PFSK-1 (cell line): Measurements from ENCODE around the gene MAOA.

Experiments used
- FOXP2 ChIP-seq: optimal IDR thresholded peaks from 2 replicates; pipeline ENCODE3; 2011; ENCODE audit warnings: borderline replicate concordance, control low read depth, inconsistent platforms; ENCODE audit not compliant: insufficient read depth; ENCODE audit errors: extremely low read length, extremely low read depth
- POLR2AphosphoS5 ChIP-seq: IDR thresholded peaks from 2 replicates; pipeline ENCODE4 v1.6.1; 2012; ENCODE audit warnings: low read depth, mild to moderate bottlenecking, control low read depth, low read length, moderate library complexity
- REST ChIP-seq, 2 experiments: IDR thresholded peaks; 2 replicates each; pipeline versions ENCODE4 v1.6.1 to v1.8.0; 2011 to 2012; ENCODE audit warnings: low read depth in 2 of 2, low read length in 2 of 2, control low read depth in 1 of 2, inconsistent platforms in 1 of 2, mild to moderate bottlenecking in 1 of 2, moderate library complexity in 1 of 2; ENCODE audit not compliant: insufficient read depth in 1 of 2
- SIN3A ChIP-seq: IDR thresholded peaks from 2 replicates; pipeline ENCODE4 v1.6.1; 2012; ENCODE audit warnings: mild to moderate bottlenecking, low read length, moderate library complexity, borderline replicate concordance; ENCODE audit not compliant: insufficient read depth
- TAF1 ChIP-seq: IDR thresholded peaks from 2 replicates; pipeline ENCODE4 v1.6.1; 2012; ENCODE audit warnings: low read length, control low read depth, borderline replicate concordance; ENCODE audit not compliant: insufficient read depth

The MAOA gene

GRCh38 chrX:43745938-43746721 lies 90.0 kb downstream of the MAOA start:
- no peak for TF ChIP-seq SIN3A
- TF ChIP-seq POLR2AphosphoS5 = no peak
- no peak for TF ChIP-seq FOXP2
- TF ChIP-seq REST (IDR thresholded peaks at IDR 0.05; ENCODE audit: insufficient read depth in 1 of 2, low read depth in 2 of 2, low read length in 2 of 2) = no peak
- no peak for TF ChIP-seq TAF1

GRCh38 chrX:43747476-43747875 lies 91.4 kb downstream of the MAOA start:
- TF ChIP-seq SIN3A (no peak), TAF1 (no peak), POLR2AphosphoS5 (no peak), FOXP2 (no peak), REST (IDR thresholded peaks at IDR 0.05; ENCODE audit: insufficient read depth in 1 of 2, low read depth in 2 of 2, low read length in 2 of 2) (no peak)

- TF ChIP-seq TAF1 = no peak
- TF ChIP-seq SIN3A = no peak
- no peak for TF ChIP-seq FOXP2
- no peak for TF ChIP-seq POLR2AphosphoS5
- no peak for TF ChIP-seq REST (IDR thresholded peaks at IDR 0.05; ENCODE audit: insufficient read depth in 1 of 2, low read depth in 2 of 2, low read length in 2 of 2)
Measured at GRCh38 chrX:43750248-43750676, 94.2 kb downstream of the MAOA start.

- no peak for TF ChIP-seq SIN3A
Measured at GRCh38 chrX:43753637-43754036, 97.5 kb downstream of the MAOA start.

- TF ChIP-seq TAF1 = no peak
- no peak for TF ChIP-seq POLR2AphosphoS5
- no peak for TF ChIP-seq FOXP2
- no peak for TF ChIP-seq SIN3A
- no peak for TF ChIP-seq REST (IDR thresholded peaks at IDR 0.05; ENCODE audit: insufficient read depth in 1 of 2, low read depth in 2 of 2, low read length in 2 of 2)
Measured at GRCh38 chrX:43756076-43756475, 100.0 kb downstream of the MAOA start.
